HL-60/S4 treated with retinoic acid at 250 ng/mL for 4 days and 3 days (cell line): ENCODE data around the gene BANP.
"Not testable (repeated sequence)": the region's sequence is repeated elsewhere in the genome, so short reads cannot be mapped to it uniquely, and the experiment has no call there.

Experiments used
- in situ Hi-C: fragments of 300-500 bp; cut with MboI; formaldehyde crosslinking; loops from 2 replicates; pipeline ENCODE4 v1.7.0; 2022; ENCODE audit warnings: low sequenced_read_pairs

The BANP gene

GRCh38 chr16:88013766-88014251 lies 62.6 kb downstream of the BANP start:
- in situ Hi-C loops, result no loop called here

- in situ Hi-C loops, result no loop called here
Measured at GRCh38 chr16:88014252-88014781, 63.1 kb downstream of the BANP start.

- in situ Hi-C loops, result no loop called here
Measured at GRCh38 chr16:88014954-88015805, 63.9 kb downstream of the BANP start.

- in situ Hi-C loops, result no loop called here
Measured at GRCh38 chr16:88015806-88016140, 64.5 kb downstream of the BANP start.

GRCh38 chr16:88016386-88016785 lies 65.2 kb downstream of the BANP start:
- in situ Hi-C loops, result not testable (repeated sequence)

GRCh38 chr16:88016964-88017363 lies 65.7 kb downstream of the BANP start:
- in situ Hi-C loops, result no loop called here

- in situ Hi-C loops, result no loop called here
Measured at GRCh38 chr16:88017587-88018101, 66.4 kb downstream of the BANP start.

GRCh38 chr16:88018382-88018781 lies 67.1 kb downstream of the BANP start:
- in situ Hi-C loops, result not testable (repeated sequence)

GRCh38 chr16:88019041-88019820 lies 68.0 kb downstream of the BANP start:
- in situ Hi-C loops, result not testable (repeated sequence)

- in situ Hi-C loops, result no loop called here
Measured at GRCh38 chr16:88019821-88020515, 68.7 kb downstream of the BANP start.

- in situ Hi-C loops, result no loop called here
Measured at GRCh38 chr16:88020516-88020885, 69.3 kb downstream of the BANP start.

GRCh38 chr16:88021041-88021970 lies 70.1 kb downstream of the BANP start:
- in situ Hi-C loops, result not testable (repeated sequence)

- in situ Hi-C loops, result no loop called here
Measured at GRCh38 chr16:88022076-88023042, 71.1 kb downstream of the BANP start.

GRCh38 chr16:88023366-88023765 lies 72.1 kb downstream of the BANP start:
- in situ Hi-C loops, result no loop called here

GRCh38 chr16:88023786-88024185 lies 72.6 kb downstream of the BANP start:
- in situ Hi-C loops, result no loop called here

GRCh38 chr16:88024491-88025085 lies 73.4 kb downstream of the BANP start:
- in situ Hi-C loops, result not testable (repeated sequence)

- in situ Hi-C loops, result not testable (repeated sequence)
Measured at GRCh38 chr16:88025086-88025492, 73.9 kb downstream of the BANP start.

GRCh38 chr16:88025828-88026555 lies 74.8 kb downstream of the BANP start:
- in situ Hi-C loops, result not testable (repeated sequence)
